A673 (cell line): ENCODE measurements around the gene FBXO38. TPM values are rescaled to one million over a fixed set of nuclear protein-coding genes. Genes with fewer than 3 reads are reported as not detected.

Source experiments
- BruUV-seq: library from RNA; stranded (reverse); fragments of 400-500 nt; replicated peaks from 2 replicates; lab custom pipeline; 2021; lab: Mats Ljungman, UMichigan
- CTCF ChIA-PET: fragments of 300-600 bp; sonication (Branson Sonifier 250); formaldehyde crosslinking; loops from one replicate; lab custom pipeline; 2022; ENCODE audit warnings: antibody characterized with exemption; lab: Charles Lee
- POLR2A ChIA-PET: fragments of 300-600 bp; sonication (Branson Sonifier 250); formaldehyde crosslinking; loops from one replicate; lab custom pipeline; 2022; ENCODE audit warnings: antibody characterized with exemption; ENCODE audit not compliant: low non-redundant PET; lab: Charles Lee
- DNase-seq: peaks from one replicate; pipeline ENCODE4 v3.0.0-alpha.2; 2015; ENCODE audit warnings: low spot score
- H3K27ac ChIP-seq: fragments of 200-600 bp; sonication (generic); 2 replicates; pipeline ENCODE4 v1.5.1; 2016; ENCODE audit warnings: mixed run types, low read depth, mild to moderate bottlenecking, mixed read lengths, antibody characterized with exemption, low read length; ENCODE audit not compliant: poor library complexity, severe bottlenecking
- H3K27me3 ChIP-seq: fragments of 200-600 bp; sonication (generic); replicated peaks from 2 replicates; pipeline ENCODE4 v1.6.1; 2017; ENCODE audit warnings: mixed run types, low read depth, mild to moderate bottlenecking, mixed read lengths, antibody characterized with exemption, low read length; ENCODE audit not compliant: insufficient read depth, poor library complexity
- H3K36me3 ChIP-seq: fragments of 200-600 bp; sonication (generic); 2 replicates; pipeline ENCODE4 v1.6.1; 2016; ENCODE audit warnings: mixed run types, mild to moderate bottlenecking, mixed read lengths, antibody characterized with exemption, low read length; ENCODE audit not compliant: insufficient read depth, poor library complexity, severe bottlenecking
- H3K4me1 ChIP-seq: fragments of 200-600 bp; sonication (generic); 2 replicates; pipeline ENCODE4 v1.6.1; 2017; ENCODE audit warnings: mixed run types, mild to moderate bottlenecking, mixed read lengths, antibody characterized with exemption, low read length; ENCODE audit not compliant: insufficient read depth, poor library complexity, severe bottlenecking
- H3K4me3 ChIP-seq: fragments of 200-600 bp; sonication (generic); 2 replicates; pipeline ENCODE4 v1.5.1; 2016; ENCODE audit warnings: low read depth, mixed run types, mild to moderate bottlenecking, mixed read lengths, low read length; ENCODE audit not compliant: poor library complexity, severe bottlenecking
- H3K9me3 ChIP-seq: fragments of 200-600 bp; sonication (generic); 2 replicates; pipeline ENCODE4 v1.6.1; 2016; ENCODE audit warnings: mixed run types, low read depth, mild to moderate bottlenecking, mixed read lengths, antibody characterized with exemption, low read length; ENCODE audit not compliant: poor library complexity, severe bottlenecking
- EZH2 ChIP-seq: fragments of 200-600 bp; sonication (generic); IDR thresholded peaks from 2 replicates; pipeline ENCODE4 v1.6.1; 2017; ENCODE audit warnings: borderline replicate concordance, low read depth, mild to moderate bottlenecking, mixed read lengths, antibody characterized with exemption, low read length; ENCODE audit not compliant: poor library complexity, severe bottlenecking
- intact Hi-C: fragments of 100-400 bp; cut with micrococcal nuclease; formaldehyde crosslinking; loops from one replicate; pipeline ENCODE4 v1.10.0; 2022; ENCODE audit not compliant: unreplicated experiment
- total RNA-seq: library from RNA; stranded (reverse); gene quantifications from 2 replicates; pipeline ENCODE4 v1.2.3, GENCODE V29; 2021
- TF ChIP-seq, protein P1 (sequence below): fragments of 300-800, 200-600 bp; sonication (generic); conservative IDR thresholded peaks from 2 replicates; pipeline ENCODE4 v1.5.1; 2017; ENCODE audit warnings: low read depth, mild to moderate bottlenecking, antibody characterized with exemption, low read length, moderate library complexity, mixed read lengths

The FBXO38 gene
- total RNA-seq, 1 experiment from 2014 or later: 36.7 TPM

DNA sequence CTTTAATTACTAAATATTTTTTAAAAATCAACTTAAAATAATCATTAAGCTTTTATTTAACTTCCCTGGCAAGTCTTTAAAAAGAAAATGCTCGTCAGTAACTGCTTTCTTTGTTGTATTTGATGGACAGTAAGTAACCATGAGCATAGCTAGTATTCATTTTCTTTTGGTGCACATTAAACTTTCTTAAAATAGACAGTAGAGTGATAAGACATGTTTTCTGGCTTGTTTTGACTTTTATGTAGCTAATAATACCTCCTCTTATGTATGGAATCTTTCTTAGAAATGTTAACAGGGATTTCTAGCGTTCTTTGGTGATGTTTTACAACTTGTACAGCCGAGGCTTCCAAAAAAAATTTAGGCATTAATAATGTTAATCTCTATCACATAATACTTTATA lies 22.6 kb downstream of the FBXO38 start:
- no TSS peak for BruUV-seq
- Histone ChIP-seq H3K36me3 (peaks cover 56% of the 10 kb centered on the region), H3K27me3 (no peaks in the 10 kb centered on the region), H3K9me3 (no peaks in the 10 kb centered on the region), H3K4me1 (peaks cover 7% of the 10 kb centered on the region), H3K27ac (no peak overlapping the region), H3K4me3 (no peak overlapping the region)
- intact Hi-C loops: no loop called here
- TF ChIP-seq EZH2: no peak
- TF ChIP-seq, protein P1, sequence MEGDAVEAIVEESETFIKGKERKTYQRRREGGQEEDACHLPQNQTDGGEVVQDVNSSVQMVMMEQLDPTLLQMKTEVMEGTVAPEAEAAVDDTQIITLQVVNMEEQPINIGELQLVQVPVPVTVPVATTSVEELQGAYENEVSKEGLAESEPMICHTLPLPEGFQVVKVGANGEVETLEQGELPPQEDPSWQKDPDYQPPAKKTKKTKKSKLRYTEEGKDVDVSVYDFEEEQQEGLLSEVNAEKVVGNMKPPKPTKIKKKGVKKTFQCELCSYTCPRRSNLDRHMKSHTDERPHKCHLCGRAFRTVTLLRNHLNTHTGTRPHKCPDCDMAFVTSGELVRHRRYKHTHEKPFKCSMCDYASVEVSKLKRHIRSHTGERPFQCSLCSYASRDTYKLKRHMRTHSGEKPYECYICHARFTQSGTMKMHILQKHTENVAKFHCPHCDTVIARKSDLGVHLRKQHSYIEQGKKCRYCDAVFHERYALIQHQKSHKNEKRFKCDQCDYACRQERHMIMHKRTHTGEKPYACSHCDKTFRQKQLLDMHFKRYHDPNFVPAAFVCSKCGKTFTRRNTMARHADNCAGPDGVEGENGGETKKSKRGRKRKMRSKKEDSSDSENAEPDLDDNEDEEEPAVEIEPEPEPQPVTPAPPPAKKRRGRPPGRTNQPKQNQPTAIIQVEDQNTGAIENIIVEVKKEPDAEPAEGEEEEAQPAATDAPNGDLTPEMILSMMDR: no peak
- ChIA-PET CTCF (no interaction called here), POLR2A (no interaction called here)
- DNase-seq: no peak

DNA sequence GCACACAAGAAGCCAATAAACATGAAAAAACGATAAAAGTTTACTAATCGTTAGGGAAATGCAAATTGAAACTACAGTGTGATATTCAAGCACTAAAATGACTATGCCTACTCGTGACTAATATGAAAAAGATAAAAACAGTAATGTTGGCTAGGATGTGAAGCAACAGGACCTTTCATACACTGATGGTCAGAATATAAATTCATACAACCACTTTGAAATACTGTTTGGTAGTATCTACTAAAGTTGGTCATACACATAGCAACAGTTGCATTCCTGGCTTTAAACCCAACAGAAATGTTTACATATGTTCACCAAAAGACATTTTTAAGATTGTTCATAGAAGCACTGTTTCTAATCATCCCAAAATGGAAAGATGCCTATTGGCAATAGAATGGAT lies 24.3 kb downstream of the FBXO38 start:
- Histone ChIP-seq H3K4me1 (peaks cover 4% of the 10 kb centered on the region), H3K27me3 (no peaks in the 10 kb centered on the region), H3K4me3 (no peak overlapping the region), H3K36me3 (peaks cover 50% of the 10 kb centered on the region), H3K27ac (no peak overlapping the region), H3K9me3 (no peaks in the 10 kb centered on the region)
- BruUV-seq: no TSS peak
- CTCF ChIA-PET: no interaction called here
- intact Hi-C loops: no loop called here
- POLR2A ChIA-PET: no interaction called here
- DNase-seq: no peak
- TF ChIP-seq EZH2: no peak
- TF ChIP-seq, protein P1: no peak

DNA sequence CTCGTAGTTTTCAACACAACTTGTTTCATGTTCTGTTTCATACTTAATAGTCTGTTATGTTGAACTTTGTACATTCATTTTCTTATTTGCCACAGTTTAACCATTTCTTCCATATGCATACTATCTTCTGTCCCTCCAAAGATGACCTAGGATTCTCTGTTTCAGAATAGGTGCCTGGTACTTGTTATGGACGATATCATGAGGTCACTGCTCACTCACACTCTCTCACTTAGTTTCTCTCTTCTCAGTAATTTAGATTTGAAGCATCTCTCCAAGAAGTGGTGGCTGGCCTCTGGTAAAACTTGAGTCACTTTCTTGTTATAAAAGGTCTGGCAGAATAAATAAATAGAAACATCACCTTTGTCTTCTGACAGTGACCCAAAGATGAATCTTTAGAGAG lies 28.4 kb downstream of the FBXO38 start:
- H3K36me3 ChIP-seq: peaks cover 65% of the 10 kb centered on the region
- no peak for DNase-seq
- no peaks in the 10 kb centered on the region for H3K27me3 ChIP-seq
- ChIA-PET POLR2A (no interaction called here), CTCF (no interaction called here)
- no peak for TF ChIP-seq EZH2
- TF ChIP-seq, protein P1: no peak
- no peak overlapping the region for H3K4me3 ChIP-seq
- H3K9me3 ChIP-seq: no peaks in the 10 kb centered on the region
- no TSS peak for BruUV-seq
- H3K4me1 ChIP-seq: no peaks in the 10 kb centered on the region
- H3K27ac ChIP-seq: no peak overlapping the region
- intact Hi-C loops: no loop called here
